Activated B cell treated with CpG ODN at 0.5 μM for 24 hours (primary cell): ENCODE measurements around the gene RNF220. TPM values are rescaled to one million over a fixed set of nuclear protein-coding genes. Genes with fewer than 3 reads are reported as not detected.

Source experiments
- ATAC-seq: fragments of 200-7000 bp; cut with Tn5 transposase; one replicate; pipeline ENCODE4 v1.10.0; 2021; ENCODE audit warnings: low read depth, mild to moderate bottlenecking, moderate library complexity
- CTCF ChIA-PET: fragments of 350-600 bp; sonication (Branson Sonifier 250); formaldehyde crosslinking; loops from one replicate; lab custom pipeline; 2021; ENCODE audit warnings: antibody characterized with exemption; lab: Charles Lee
- POLR2A ChIA-PET: fragments of 350-600 bp; sonication (Branson Sonifier 250); formaldehyde crosslinking; loops from one replicate; lab custom pipeline; 2021; ENCODE audit warnings: antibody characterized with exemption; lab: Charles Lee
- DNase-seq: peaks from one replicate; pipeline ENCODE4 v3.0.0; 2022
- H3K27ac Mint-ChIP-seq: one replicate; pipeline ENCODE4 v1.8.0; 2020; ENCODE audit warnings: mixed read lengths
- H3K27me3 Mint-ChIP-seq: one replicate; pipeline ENCODE4 v1.8.0; 2021; ENCODE audit warnings: mixed read lengths
- H3K36me3 Mint-ChIP-seq: one replicate; pipeline ENCODE4 v1.8.0; 2021; ENCODE audit warnings: low read depth, mixed read lengths
- H3K4me1 Mint-ChIP-seq: one replicate; pipeline ENCODE4 v1.8.0; 2021; ENCODE audit warnings: mixed read lengths
- H3K4me3 Mint-ChIP-seq: one replicate; pipeline ENCODE4 v1.8.0; 2020; ENCODE audit warnings: mild to moderate bottlenecking, mixed read lengths
- H3K9me3 Mint-ChIP-seq: one replicate; pipeline ENCODE4 v1.8.0; 2020; ENCODE audit warnings: mixed read lengths
- intact Hi-C: fragments of 100-400 bp; cut with micrococcal nuclease; formaldehyde crosslinking; loops from one replicate; pipeline ENCODE4 v1.15.1; 2024
- total RNA-seq: library from RNA; stranded (reverse); gene quantifications from 2 replicates; pipeline ENCODE4 v1.2.3, GENCODE V29; 2022
- TF ChIP-seq, protein P1 (sequence below): fragments of 200-600 bp; IDR thresholded peaks from one replicate; pipeline ENCODE4 v1.8.0; 2022; ENCODE audit warnings: antibody characterized with exemption, mild to moderate bottlenecking

Gene RNF220
- total RNA-seq, 1 donor from 2014 or later: 103 TPM

DNA sequence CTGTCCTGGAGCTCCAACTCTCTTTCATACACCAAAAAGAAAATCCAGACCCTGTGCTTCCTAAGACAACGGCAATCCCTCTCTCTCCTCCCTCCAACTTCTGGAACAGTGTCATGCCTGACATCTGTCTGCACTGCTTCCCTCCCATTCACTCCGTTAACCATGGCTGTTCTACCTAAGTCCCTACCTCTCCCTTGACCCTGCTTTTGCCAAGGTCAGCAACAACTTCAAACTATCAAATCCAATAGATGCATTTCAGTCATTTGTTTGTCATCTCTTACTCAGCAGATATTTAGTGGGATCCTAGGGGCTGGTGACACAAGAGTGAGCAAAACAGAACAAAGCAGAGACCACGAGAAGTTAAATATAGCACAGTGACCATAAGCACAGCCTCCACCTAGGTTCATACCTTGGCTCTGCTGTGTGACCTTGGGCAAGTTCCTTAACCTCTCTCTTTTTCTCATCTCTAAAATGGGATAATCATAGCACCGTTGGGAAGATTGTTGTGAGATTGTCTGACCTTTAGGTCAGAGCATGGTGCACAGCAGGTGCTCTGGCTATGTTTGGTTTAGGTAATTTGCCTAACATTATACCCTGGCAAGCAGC lies 180.4 kb downstream of the RNF220 start:
- TF ChIP-seq, protein P1, sequence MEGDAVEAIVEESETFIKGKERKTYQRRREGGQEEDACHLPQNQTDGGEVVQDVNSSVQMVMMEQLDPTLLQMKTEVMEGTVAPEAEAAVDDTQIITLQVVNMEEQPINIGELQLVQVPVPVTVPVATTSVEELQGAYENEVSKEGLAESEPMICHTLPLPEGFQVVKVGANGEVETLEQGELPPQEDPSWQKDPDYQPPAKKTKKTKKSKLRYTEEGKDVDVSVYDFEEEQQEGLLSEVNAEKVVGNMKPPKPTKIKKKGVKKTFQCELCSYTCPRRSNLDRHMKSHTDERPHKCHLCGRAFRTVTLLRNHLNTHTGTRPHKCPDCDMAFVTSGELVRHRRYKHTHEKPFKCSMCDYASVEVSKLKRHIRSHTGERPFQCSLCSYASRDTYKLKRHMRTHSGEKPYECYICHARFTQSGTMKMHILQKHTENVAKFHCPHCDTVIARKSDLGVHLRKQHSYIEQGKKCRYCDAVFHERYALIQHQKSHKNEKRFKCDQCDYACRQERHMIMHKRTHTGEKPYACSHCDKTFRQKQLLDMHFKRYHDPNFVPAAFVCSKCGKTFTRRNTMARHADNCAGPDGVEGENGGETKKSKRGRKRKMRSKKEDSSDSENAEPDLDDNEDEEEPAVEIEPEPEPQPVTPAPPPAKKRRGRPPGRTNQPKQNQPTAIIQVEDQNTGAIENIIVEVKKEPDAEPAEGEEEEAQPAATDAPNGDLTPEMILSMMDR: no peak
- Mint-ChIP-seq H3K4me3 (no peak overlapping the region), H3K27me3 (peaks cover 10% of the 10 kb centered on the region), H3K9me3 (no peaks in the 10 kb centered on the region), H3K4me1 (no peaks in the 10 kb centered on the region), H3K27ac (no peak overlapping the region), H3K36me3 (no peaks in the 10 kb centered on the region)
- CTCF ChIA-PET: no interaction called here
- ATAC-seq (no peak), DNase-seq (no peak)
- intact Hi-C loops: no loop called here
- POLR2A ChIA-PET: no interaction called here

- H3K27me3 Mint-ChIP-seq: peaks cover 9% of the 10 kb centered on the region
- no peaks in the 10 kb centered on the region for H3K36me3 Mint-ChIP-seq
- no peak for DNase-seq
- no peaks in the 10 kb centered on the region for H3K9me3 Mint-ChIP-seq
- no peak overlapping the region for H3K4me3 Mint-ChIP-seq
- H3K27ac Mint-ChIP-seq: no peak overlapping the region
- intact Hi-C loops: no loop called here
- CTCF ChIA-PET: no interaction called here
- TF ChIP-seq, protein P1: no peak
- no peaks in the 10 kb centered on the region for H3K4me1 Mint-ChIP-seq
- ATAC-seq: no peak
- POLR2A ChIA-PET: no interaction called here
Measured at GRCh38 chr1:44587796-44588460, 182.9 kb downstream of the RNF220 start.

DNA sequence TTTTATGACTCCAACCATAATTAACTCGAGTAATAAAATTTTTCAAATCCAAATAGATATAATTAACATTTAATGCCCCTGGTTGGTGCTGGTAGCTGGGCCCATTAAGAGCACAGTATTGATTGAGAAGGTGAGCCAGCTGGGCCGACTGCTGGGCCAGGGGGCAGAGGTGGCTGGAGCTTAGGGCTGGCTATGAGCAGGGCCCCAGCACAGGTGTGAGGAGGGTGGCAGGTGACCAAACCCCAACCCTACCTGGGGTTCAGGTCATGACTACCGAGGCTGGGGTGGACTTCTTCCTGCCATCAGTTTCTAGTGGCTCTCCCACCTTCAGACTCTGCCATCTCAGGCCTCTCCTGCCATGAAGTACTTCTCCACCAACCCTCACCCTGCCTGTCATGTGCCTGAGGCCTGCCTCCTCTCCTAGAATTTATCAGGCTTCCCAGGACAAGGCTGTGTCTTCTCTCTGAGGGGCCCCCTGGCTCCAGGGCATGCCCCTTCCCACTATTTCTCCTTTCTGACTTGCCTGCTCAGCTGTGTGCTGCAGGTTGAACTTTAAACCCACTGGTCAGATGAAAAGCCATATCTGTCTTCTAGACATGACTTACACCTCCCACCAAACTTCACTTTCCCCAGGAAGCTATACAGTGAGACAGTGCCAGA lies 183.6 kb downstream of the RNF220 start:
- no peak for ATAC-seq
- intact Hi-C loops: no loop called here
- CTCF ChIA-PET: no interaction called here
- peaks cover 9% of the 10 kb centered on the region for H3K27me3 Mint-ChIP-seq
- no peaks in the 10 kb centered on the region for H3K9me3 Mint-ChIP-seq
- no peak for DNase-seq
- POLR2A ChIA-PET: no interaction called here
- H3K36me3 Mint-ChIP-seq: no peaks in the 10 kb centered on the region
- no peak overlapping the region for H3K4me3 Mint-ChIP-seq
- H3K4me1 Mint-ChIP-seq: no peaks in the 10 kb centered on the region
- TF ChIP-seq, protein P1: no peak
- H3K27ac Mint-ChIP-seq: no peak overlapping the region

DNA sequence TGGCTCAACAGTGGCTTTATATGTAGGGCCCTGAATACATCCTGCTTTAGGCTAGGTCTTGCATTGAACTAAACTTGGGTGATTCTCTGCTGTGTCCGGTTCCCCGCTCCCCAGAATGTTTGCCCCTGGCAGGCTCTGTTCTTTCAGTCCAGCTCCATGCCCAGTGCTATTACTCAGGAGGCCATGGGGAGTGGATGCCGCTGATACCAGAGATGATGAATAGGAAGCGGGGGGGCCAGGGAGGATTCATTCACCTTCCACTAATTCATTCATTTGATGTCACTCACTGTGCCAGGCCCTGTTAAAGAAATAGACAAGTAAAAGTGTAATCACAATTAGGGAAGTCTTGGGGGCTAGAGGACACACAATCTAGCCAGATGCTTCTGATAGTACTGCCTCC lies 185.4 kb downstream of the RNF220 start:
- DNase-seq: no peak
- intact Hi-C loops: no loop called here
- Mint-ChIP-seq H3K4me1 (no peaks in the 10 kb centered on the region), H3K36me3 (no peaks in the 10 kb centered on the region), H3K4me3 (no peak overlapping the region), H3K9me3 (no peaks in the 10 kb centered on the region), H3K27ac (no peak overlapping the region), H3K27me3 (peaks cover 6% of the 10 kb centered on the region)
- ATAC-seq: no peak
- POLR2A ChIA-PET: no interaction called here
- TF ChIP-seq, protein P1: no peak
- CTCF ChIA-PET: no interaction called here

DNA sequence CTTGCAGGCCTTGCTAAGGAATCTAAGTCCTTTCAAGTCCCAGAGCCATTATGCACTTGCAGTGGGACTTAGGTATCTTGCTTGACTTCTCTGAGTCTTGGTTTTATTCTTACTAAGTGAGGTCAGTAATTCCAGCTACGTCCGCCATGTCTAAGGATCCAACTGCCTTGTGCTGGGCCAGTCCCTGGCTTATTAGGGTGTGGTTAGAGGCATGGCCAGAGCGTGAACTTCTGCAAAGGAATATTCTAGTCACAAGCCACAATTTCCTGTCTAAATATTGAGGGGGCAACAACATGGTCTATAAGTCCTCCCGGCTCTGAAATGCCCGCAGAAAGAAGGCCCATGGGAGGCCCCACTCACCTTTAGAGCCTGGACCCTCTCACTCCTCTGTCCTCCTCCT lies 186.3 kb downstream of the RNF220 start:
- Mint-ChIP-seq H3K9me3 (no peaks in the 10 kb centered on the region), H3K27me3 (peaks cover 9% of the 10 kb centered on the region), H3K4me1 (no peaks in the 10 kb centered on the region), H3K27ac (no peak overlapping the region), H3K4me3 (no peak overlapping the region), H3K36me3 (no peaks in the 10 kb centered on the region)
- DNase-seq (no peak), ATAC-seq (no peak)
- ChIA-PET CTCF (interaction anchor here (1.0 kb wide), 1 partner anchor 213 kb away, joined by 3 read pairs; no protein-coding TSS in a partner anchor), POLR2A (no interaction called here)
- TF ChIP-seq, protein P1: no peak
- intact Hi-C loops: no loop called here
